Naive thymus-derived CD4-positive, alpha-beta T cell (primary cell): ENCODE data around the gene YDJC. TPM values are rescaled to one million over a fixed set of nuclear protein-coding genes. Genes with fewer than 3 reads are reported as not detected.
A peak's percentile ranks its signal among the peaks of the same experiment; 100 is the strongest.
"Not testable (repeated sequence)": the region's sequence is repeated elsewhere in the genome, so short reads cannot be mapped to it uniquely, and the experiment has no call there.

Source experiments
- ATAC-seq: fragments of 150-1000 bp; cut with Tn5 transposase; 2 replicates; pipeline ENCODE4 v1.10.0; 2021; ENCODE audit warnings: mild to moderate bottlenecking, moderate library complexity
- CTCF ChIA-PET: fragments of 350-600 bp; sonication (Branson Sonifier 250); formaldehyde crosslinking; loops from one replicate; lab custom pipeline; 2021; ENCODE audit warnings: antibody characterized with exemption; lab: Charles Lee
- POLR2A ChIA-PET: fragments of 350-600 bp; sonication (Branson Sonifier 250); formaldehyde crosslinking; loops from one replicate; lab custom pipeline; 2021; ENCODE audit warnings: antibody characterized with exemption, inconsistent platforms; lab: Charles Lee
- DNase-seq, 9 donors: peaks; one replicate each; pipeline versions ENCODE4 v3.0.0 to v3.0.0-alpha.2; 2020 to 2022; ENCODE audit warnings: mixed read lengths in 1 of 9
- H3K27ac ChIP-seq: one replicate; pipeline ENCODE4 v1.7.0; 2013; ENCODE audit warnings: mild to moderate bottlenecking, low read depth, low read length, moderate library complexity
- H3K27me3 ChIP-seq, 2 donors: one replicate each; pipeline ENCODE4 v1.7.0; 2013; ENCODE audit warnings: low read length in 2 of 2, mild to moderate bottlenecking in 2 of 2, moderate library complexity in 2 of 2; ENCODE audit not compliant: control insufficient read depth in 2 of 2, insufficient read depth in 2 of 2
- H3K36me3 ChIP-seq, 3 experiments: 1 replicate in 2 of 3; 2 replicates in 1 of 3; pipeline ENCODE4 v1.7.0; 2013; ENCODE audit warnings: low read length in 3 of 3, mild to moderate bottlenecking in 3 of 3, moderate library complexity in 1 of 3; ENCODE audit not compliant: insufficient read depth in 3 of 3, control insufficient read depth in 2 of 3
- H3K4me1 ChIP-seq, 2 donors: one replicate each; pipeline ENCODE4 v1.7.0; 2013; ENCODE audit warnings: low read length in 2 of 2, mild to moderate bottlenecking in 2 of 2, moderate library complexity in 1 of 2; ENCODE audit not compliant: control insufficient read depth in 2 of 2, insufficient read depth in 2 of 2
- H3K4me3 ChIP-seq: 2 replicates; pipeline ENCODE4 v1.7.0; 2013; ENCODE audit warnings: mild to moderate bottlenecking, low read length
- H3K9me3 ChIP-seq, 3 experiments: 1 replicate in 2 of 3; 2 replicates in 1 of 3; pipeline ENCODE4 v1.7.0; 2013; ENCODE audit warnings: low read length in 3 of 3; ENCODE audit not compliant: control insufficient read depth in 2 of 3
- H3K27ac Mint-ChIP-seq, 9 donors: one replicate each; pipeline ENCODE4 v1.8.0; 2020 to 2022; ENCODE audit warnings: mixed read lengths in 9 of 9, mild to moderate bottlenecking in 8 of 9, moderate library complexity in 5 of 9, inconsistent platforms in 2 of 9
- H3K27me3 Mint-ChIP-seq, 5 donors: one replicate each; pipeline ENCODE4 v1.8.0; 2021 to 2022; ENCODE audit warnings: mixed read lengths in 5 of 5, mild to moderate bottlenecking in 1 of 5
- H3K36me3 Mint-ChIP-seq, 5 donors: one replicate each; pipeline ENCODE4 v1.8.0; 2020 to 2022; ENCODE audit warnings: mixed read lengths in 5 of 5, mild to moderate bottlenecking in 3 of 5, inconsistent platforms in 1 of 5
- H3K4me1 Mint-ChIP-seq, 7 donors: one replicate each; pipeline ENCODE4 v1.8.0; 2020 to 2022; ENCODE audit warnings: mixed read lengths in 7 of 7, mild to moderate bottlenecking in 3 of 7, inconsistent platforms in 1 of 7
- H3K4me3 Mint-ChIP-seq, 10 donors: one replicate each; pipeline ENCODE4 v1.8.0; 2020 to 2022; ENCODE audit warnings: mild to moderate bottlenecking in 10 of 10, mixed read lengths in 10 of 10, moderate library complexity in 6 of 10, inconsistent platforms in 2 of 10
- H3K9me3 Mint-ChIP-seq, 11 donors: one replicate each; pipeline ENCODE4 v1.8.0; 2020 to 2022; ENCODE audit warnings: mixed read lengths in 11 of 11, mild to moderate bottlenecking in 4 of 11, inconsistent platforms in 1 of 11, moderate library complexity in 1 of 11
- intact Hi-C, 2 donors: fragments of 100-400 bp; cut with micrococcal nuclease; formaldehyde crosslinking; loops; one replicate each; pipeline ENCODE4 v1.15.1; 2023
- microRNA-seq: library from miRNA; unstranded; fragments of <30 nt; microRNA quantifications from one replicate; pipeline ENCODE4 v1.2.0, GENCODE V29; 2022; ENCODE audit warnings: borderline microRNAs expressed
- polyA plus RNA-seq, 2 donors: library from polyadenylated mRNA; unstranded; fragments of 300-500 nt; fragmentation: Illumina TruSeq; gene quantifications; one replicate each; pipeline ENCODE4 v1.2.3, GENCODE V29; 2021
- total RNA-seq, 6 experiments: library from RNA in 5 of 6; stranded (reverse) in 5 of 6; gene quantifications; 1 replicate in 5 of 6; 2 replicates in 1 of 6; pipeline ENCODE4 v1.2.3 and lab custom pipeline; 2021 to 2026

Gene YDJC
- total and polyA plus RNA-seq, 7 experiments from 2014 or later = 29.0 to 75.8 (median 48.6) TPM

- H3K27ac ChIP-seq, ATAC-seq, H3K27me3 Mint-ChIP-seq, H3K4me3 ChIP-seq, H3K9me3 ChIP-seq, intact Hi-C loops, DNase-seq, H3K36me3 Mint-ChIP-seq, H3K9me3 Mint-ChIP-seq, H3K27me3 ChIP-seq, H3K4me3 Mint-ChIP-seq, CTCF ChIA-PET: not testable (repeated sequence)
- peaks cover 6 to 15% of the 10 kb centered on the region in 2 donors for H3K4me1 ChIP-seq
- peaks cover 0 to 16% (median 0%) of the 10 kb centered on the region in 3 experiments for H3K36me3 ChIP-seq
- POLR2A ChIA-PET = interaction anchor here (0.7 kb wide), 1 partner anchor 13 kb away, joined by 4 read pairs; no protein-coding TSS in a partner anchor
- peak overlapping the region in 2 of 9 donors; percentile 9 to 12 for H3K27ac Mint-ChIP-seq
- peaks cover 24 to 76% (median 50%) of the 10 kb centered on the region in 7 donors for H3K4me1 Mint-ChIP-seq
These were observed 48.7 kb downstream of the YDJC start for GRCh38 chr22:21581009-21581713.

- H3K27me3 ChIP-seq, ATAC-seq, DNase-seq, intact Hi-C loops, H3K27me3 Mint-ChIP-seq, H3K4me3 ChIP-seq, H3K9me3 Mint-ChIP-seq, H3K27ac ChIP-seq, CTCF ChIA-PET, H3K36me3 Mint-ChIP-seq, H3K9me3 ChIP-seq: not testable (repeated sequence)
- Mint-ChIP-seq H3K27ac (peak overlapping the region in 1 of 9 donors; percentile 62), H3K4me3 (peak overlapping the region in 1 of 10 donors; percentile 25), H3K4me1 (peaks cover 24 to 79% (median 47%) of the 10 kb centered on the region in 7 donors)
- H3K4me1 ChIP-seq = peaks cover 6 to 15% of the 10 kb centered on the region in 2 donors
- POLR2A ChIA-PET = interaction anchor here (0.7 kb wide), 1 partner anchor 14 kb away, joined by 4 read pairs; no protein-coding TSS in a partner anchor
- peaks cover 0 to 13% (median 0%) of the 10 kb centered on the region in 3 experiments for H3K36me3 ChIP-seq
These were observed 49.2 kb downstream of the YDJC start for GRCh38 chr22:21580623-21581007.

GRCh38 chr22:21579474-21579851 lies 50.4 kb downstream of the YDJC start:
- no peaks in the 10 kb centered on the region for H3K27me3 Mint-ChIP-seq
- H3K36me3 Mint-ChIP-seq = no peaks in the 10 kb centered on the region
- intact Hi-C loops = no loop called here
- CTCF ChIA-PET = no interaction called here
- Histone ChIP-seq H3K4me3 (no peak overlapping the region), H3K27ac (no peak overlapping the region), H3K9me3 (no peaks in the 10 kb centered on the region), H3K27me3 (no peaks in the 10 kb centered on the region), H3K4me1 (peaks cover 6 to 19% of the 10 kb centered on the region in 2 donors), H3K36me3 (peaks cover 0 to 6% (median 0%) of the 10 kb centered on the region in 3 experiments)
- ATAC-seq = no peak
- peak overlapping the region in 1 of 9 donors; percentile 56 for H3K27ac Mint-ChIP-seq
- no peak for DNase-seq
- H3K9me3 Mint-ChIP-seq = no peaks in the 10 kb centered on the region
- no peak overlapping the region for H3K4me3 Mint-ChIP-seq
- H3K4me1 Mint-ChIP-seq = peaks cover 20 to 79% (median 50%) of the 10 kb centered on the region in 7 donors
- POLR2A ChIA-PET = interaction anchor here (0.6 to 1.0 kb wide), 2 partner anchors 25 to 47 kb away, joined by 3 to 5 read pairs; no protein-coding TSS in a partner anchor

Small RNA genes within 50 kb of the gene (microRNA-seq; reads per million reads assigned to microRNA genes)
- gene MIR130B = 141 reads per million, percentile 57 among the genes with 10 or more reads in this experiment
- not detected for gene MIR301B

Other genes with a start within 250 kb of the YDJC start
- 1 to 10 TPM in 2 of 5 experiments, under 1 TPM in 2, not detected in 1; 0.31 to 4.1 (median 1.8) TPM for gene RIMBP3B, start 246.3 kb downstream of the YDJC start, total RNA-seq
- gene RIMBP3B, start 246.3 kb downstream of the YDJC start, polyA plus RNA-seq = 1 to 10 TPM in 1 of 2 donors, under 1 TPM in 1; 0.96 to 1.3 TPM
- 10 to 100 TPM in 4 of 5 experiments, 1 to 10 TPM in 1; 4.5 to 13.8 (median 11.4) TPM for gene HIC2, start 212.7 kb downstream of the YDJC start, total RNA-seq
- 1 to 10 TPM in 1 of 2 donors, under 1 TPM in 1; 0.44 to 1.2 TPM for gene HIC2, start 212.7 kb downstream of the YDJC start, polyA plus RNA-seq
- 1 to 10 TPM; 1.3 to 7.3 (median 3.7) TPM for gene TMEM191C, start 162.6 kb downstream of the YDJC start, total RNA-seq
- gene TMEM191C, start 162.6 kb downstream of the YDJC start, polyA plus RNA-seq = 1 to 10 TPM in 1 of 2 donors, under 1 TPM in 1; 0.51 to 2.3 TPM
- 1 to 10 TPM in 2 of 5 experiments, under 1 TPM in 3; 0.27 to 4.4 (median 0.77) TPM for gene RIMBP3C, start 78.6 kb downstream of the YDJC start, total RNA-seq
- gene RIMBP3C, start 78.6 kb downstream of the YDJC start, polyA plus RNA-seq = 1 to 10 TPM in 1 of 2 donors, under 1 TPM in 1; 0.22 to 1.4 TPM
- 10 to 100 TPM; 22.5 to 55.0 (median 34.2) TPM for gene UBE2L3, start 62.3 kb downstream of the YDJC start, total RNA-seq
- 100 to 1,000 TPM in 1 of 2 donors, 10 to 100 TPM in 1; 89.8 to 101 TPM for gene UBE2L3, start 62.3 kb downstream of the YDJC start, polyA plus RNA-seq
- gene CCDC116, start 2.7 kb upstream of the YDJC start, total RNA-seq = under 1 TPM in 4 of 5 experiments, not detected in 1; 0.21 to 0.43 (median 0.27) TPM
- not detected for gene CCDC116, start 2.7 kb upstream of the YDJC start, polyA plus RNA-seq
- gene SDF2L1, start 12.3 kb upstream of the YDJC start, total RNA-seq = 10 to 100 TPM; 22.1 to 99.8 (median 31.7) TPM
- gene SDF2L1, start 12.3 kb upstream of the YDJC start, polyA plus RNA-seq = 10 to 100 TPM; 70.2 to 72.4 TPM
- gene PPIL2, start 36.0 kb upstream of the YDJC start, total RNA-seq = 10 to 100 TPM; 69.5 to 81.8 (median 74.7) TPM
- gene PPIL2, start 36.0 kb upstream of the YDJC start, polyA plus RNA-seq = 10 to 100 TPM; 27.1 to 46.4 TPM
- 1 to 10 TPM; 2.5 to 9.5 (median 3.6) TPM for gene YPEL1, start 105.8 kb upstream of the YDJC start, total RNA-seq
- gene YPEL1, start 105.8 kb upstream of the YDJC start, polyA plus RNA-seq = 1 to 10 TPM; 1.5 TPM
- gene MAPK1, start 237.6 kb upstream of the YDJC start, total RNA-seq = 100 to 1,000 TPM in 3 of 5 experiments, 10 to 100 TPM in 2; 68.9 to 120 (median 105) TPM
- gene MAPK1, start 237.6 kb upstream of the YDJC start, polyA plus RNA-seq = 10 to 100 TPM; 58.3 to 59.4 TPM